ENCODE results near the gene DUS1L.
A peak's percentile ranks its signal among the peaks of the same experiment; 100 is the strongest.

GRCh38 chr17:82037092-82037888 lies 28.3 kb downstream of the DUS1L start, which contains the start of gene DCXR:
- TF ChIP-seq CTCF (conservative IDR thresholded peaks at IDR 0.05; ENCODE audit: low read length): peak; percentile 67
- TF ChIP-seq EZH2phosphoT487 (IDR thresholded peaks at IDR 0.05; ENCODE audit: borderline replicate concordance): no peak
